Coronary artery (tissue), 2 donors: ENCODE data around the gene CHST9.

Experiments
- DNase-seq: peaks from one replicate; pipeline ENCODE4 v3.0.0-alpha.2; 2017; ENCODE audit warnings: low spot score
- H3K27ac ChIP-seq, 2 donors: fragments of 200-600 bp; sonication (generic); one replicate each; pipeline ENCODE4 v1.5.1; 2016 to 2019
- H3K4me3 ChIP-seq: fragments of 200-600 bp; sonication (generic); 2 replicates; pipeline ENCODE4 v1.5.1; 2016; ENCODE audit warnings: mild to moderate bottlenecking, moderate library complexity
- CTCF ChIP-seq: fragments of 200-600 bp; sonication (generic); IDR thresholded peaks from one replicate; pipeline ENCODE4 v1.5.1; 2019; ENCODE audit warnings: antibody characterized with exemption

Gene CHST9

GRCh38 chr18:27214831-27215230, 29.7 kb upstream of the CHST9 start:
- no peak for TF ChIP-seq CTCF
- DNase-seq = no peak
- Histone ChIP-seq H3K27ac (no peak overlapping the region), H3K4me3 (no peak overlapping the region)

DNA sequence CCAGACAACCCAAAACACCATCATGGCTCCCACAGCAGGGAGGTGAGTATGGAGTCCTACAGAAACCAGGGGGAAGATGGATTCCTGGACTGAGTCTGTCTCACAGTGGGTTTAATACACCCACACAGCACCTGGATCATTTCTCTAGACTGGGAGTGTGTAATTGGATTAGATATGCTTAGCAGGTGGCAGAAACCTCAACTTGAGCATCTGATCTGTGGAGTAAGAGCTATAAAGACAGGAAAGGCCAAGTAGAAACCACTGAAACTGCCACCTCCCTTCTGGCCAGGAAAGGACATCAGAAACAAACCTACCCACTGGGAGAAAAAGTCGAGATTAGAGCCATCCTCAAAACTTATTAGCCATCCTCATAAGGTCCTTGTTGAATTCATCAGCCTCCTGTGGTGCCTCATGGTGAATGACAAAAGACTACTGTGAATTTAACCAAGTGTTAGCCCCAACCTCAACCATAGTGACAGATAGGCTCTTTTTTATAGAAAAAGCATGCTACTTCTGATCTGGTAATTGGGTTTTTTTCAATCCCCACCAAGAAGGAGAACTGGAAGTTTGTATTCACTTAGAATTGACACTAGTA, 28.1 kb upstream of the CHST9 start:
- H3K27ac ChIP-seq = no peak overlapping the region
- no peak for DNase-seq
- no peak for TF ChIP-seq CTCF
- H3K4me3 ChIP-seq = no peak overlapping the region

DNA sequence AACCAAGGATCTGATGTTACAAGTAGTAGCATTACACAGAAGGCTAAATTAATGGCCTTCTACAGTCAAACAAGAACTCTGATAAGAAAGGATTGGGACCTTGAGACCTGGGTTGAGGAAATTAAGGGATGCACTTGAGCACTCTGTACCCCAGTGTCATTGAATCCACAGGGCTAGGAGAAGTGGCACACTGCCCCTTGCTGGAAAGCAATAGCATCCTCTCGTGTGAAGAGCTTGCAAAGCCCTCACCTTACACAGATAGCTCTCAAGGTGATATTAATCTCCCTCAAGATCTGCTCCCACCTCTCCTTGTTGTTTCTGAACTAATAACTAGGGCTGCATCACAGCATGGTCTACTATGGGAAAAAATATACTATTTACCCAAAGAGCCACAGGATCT, 26.5 kb upstream of the CHST9 start:
- no peak overlapping the region for H3K4me3 ChIP-seq
- H3K27ac ChIP-seq = no peak overlapping the region
- DNase-seq = no peak
- no peak for TF ChIP-seq CTCF

GRCh38 chr18:27206411-27206810, 21.3 kb upstream of the CHST9 start:
- Histone ChIP-seq H3K27ac (no peak overlapping the region), H3K4me3 (no peak overlapping the region)
- DNase-seq = no peak
- no peak for TF ChIP-seq CTCF

GRCh38 chr18:27202741-27203140, 17.6 kb upstream of the CHST9 start:
- no peak for TF ChIP-seq CTCF
- no peak overlapping the region for H3K27ac ChIP-seq
- H3K4me3 ChIP-seq = no peak overlapping the region
- DNase-seq = no peak

- Histone ChIP-seq H3K4me3 (no peak overlapping the region), H3K27ac (no peak overlapping the region)
- no peak for TF ChIP-seq CTCF
- no peak for DNase-seq
Observed at GRCh38 chr18:27198036-27198435, 12.9 kb upstream of the CHST9 start.

DNA sequence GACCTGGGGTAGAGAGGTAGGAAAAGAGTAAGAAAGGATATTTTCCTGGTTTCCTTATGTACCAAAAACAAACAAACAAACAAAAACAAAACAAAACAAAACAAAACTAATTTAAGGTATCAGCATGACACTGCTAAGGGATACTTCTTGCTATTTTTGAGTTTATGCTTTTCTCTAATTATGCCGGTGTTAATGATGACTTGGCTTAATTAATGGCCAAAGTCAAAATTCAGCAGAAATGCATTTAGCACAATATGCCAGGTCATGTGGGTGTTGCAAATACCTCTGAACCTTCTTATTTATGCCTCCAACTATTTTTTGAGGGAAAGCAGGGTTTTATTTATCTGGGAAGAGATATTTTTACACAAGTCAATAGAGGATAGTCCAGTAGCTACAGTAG, 3.2 kb upstream of the CHST9 start:
- Histone ChIP-seq H3K27ac (no peak overlapping the region), H3K4me3 (no peak overlapping the region)
- TF ChIP-seq CTCF = no peak
- no peak for DNase-seq
